Lung (tissue), 12 donors: ENCODE measurements around the gene EHD4. TPM values are rescaled to one million over a fixed set of nuclear protein-coding genes. Genes with fewer than 3 reads are reported as not detected.

Experiments
- ATAC-seq: fragments of 200-7000 bp; cut with Tn5 transposase; one replicate; pipeline ENCODE4 v1.9.1; 2020; ENCODE audit warnings: moderate number of reproducible peaks; ENCODE audit not compliant: insufficient read depth, low FRiP score
- DNase-seq, 3 donors: peaks; one replicate each; pipeline ENCODE4 v3.0.0-alpha.2; 2013 to 2017
- H3K27ac ChIP-seq, 2 donors: one replicate each; pipeline ENCODE4 v1.5.1; 2013; ENCODE audit warnings: mild to moderate bottlenecking in 2 of 2, moderate library complexity in 2 of 2, control low read depth in 1 of 2, inconsistent platforms in 1 of 2, low read depth in 1 of 2, low read length in 1 of 2
- H3K27me3 ChIP-seq, 3 donors: one replicate each; pipeline ENCODE4 v1.5.1; 2013; ENCODE audit warnings: low read length in 2 of 3; ENCODE audit not compliant: control insufficient read depth in 3 of 3, insufficient read depth in 3 of 3
- H3K36me3 ChIP-seq, 4 donors: one replicate each; pipeline ENCODE4 v1.5.1; 2013; ENCODE audit warnings: low read length in 4 of 4, mild to moderate bottlenecking in 1 of 4, moderate library complexity in 1 of 4; ENCODE audit not compliant: control insufficient read depth in 4 of 4, insufficient read depth in 4 of 4
- H3K4me1 ChIP-seq, 5 donors: one replicate each; pipeline ENCODE4 v1.5.1; 2013; ENCODE audit warnings: low read length in 5 of 5, mild to moderate bottlenecking in 2 of 5, moderate library complexity in 1 of 5; ENCODE audit not compliant: control insufficient read depth in 5 of 5, insufficient read depth in 5 of 5
- H3K4me3 ChIP-seq: one replicate; pipeline ENCODE4 v1.5.1; 2013; ENCODE audit warnings: mild to moderate bottlenecking, control low read depth, moderate library complexity
- H3K9ac ChIP-seq, 2 donors: one replicate each; pipeline ENCODE4 v1.5.1; 2013; ENCODE audit warnings: low read length in 2 of 2, control low read depth in 1 of 2; ENCODE audit not compliant: insufficient read depth in 1 of 2
- H3K9me3 ChIP-seq, 4 donors: one replicate each; pipeline ENCODE4 v1.5.1; 2013; ENCODE audit warnings: low read length in 3 of 4, mild to moderate bottlenecking in 1 of 4, moderate library complexity in 1 of 4; ENCODE audit not compliant: control insufficient read depth in 4 of 4, insufficient read depth in 3 of 4
- WGBS, 2 donors: extraction: QIAGEN DNeasy Blood & Tissue Kit; methylation state at CpG; one replicate each; pipeline ENCODE4 v1.1.7; 2013; 5-methylcytosine and 5-hydroxymethylcytosine counted together
- polyA plus RNA-seq, 2 donors: library from polyadenylated mRNA; stranded (reverse); fragments of 200-250 nt; gene quantifications; one replicate each; pipeline ENCODE4 v1.2.1, GENCODE V29; 2013
- total RNA-seq, 2 donors: library from RNA; depleted of rRNA in 1 of 2; stranded (reverse); fragments of >200 nt in 1 of 2; gene quantifications; one replicate each; pipeline ENCODE4 v1.2.1, GENCODE V29; 2014 to 2021
- TF ChIP-seq, protein P1 (sequence below): IDR thresholded peaks from 2 replicates; pipeline ENCODE4 v1.5.1; 2012; ENCODE audit warnings: mild to moderate bottlenecking; ENCODE audit errors: control extremely low read depth, extremely low read depth
- donor health status: control.
- donor health status: control.
- donor health status: Bipolar disorder and iron deficiency.
- donor health status: healthy.
- donor health status: DM: yes; HTN: yes; CAD: no.

Gene EHD4
- total and polyA plus RNA-seq, 4 donors, result 16.4 to 36.3 (median 25.9) TPM

DNA sequence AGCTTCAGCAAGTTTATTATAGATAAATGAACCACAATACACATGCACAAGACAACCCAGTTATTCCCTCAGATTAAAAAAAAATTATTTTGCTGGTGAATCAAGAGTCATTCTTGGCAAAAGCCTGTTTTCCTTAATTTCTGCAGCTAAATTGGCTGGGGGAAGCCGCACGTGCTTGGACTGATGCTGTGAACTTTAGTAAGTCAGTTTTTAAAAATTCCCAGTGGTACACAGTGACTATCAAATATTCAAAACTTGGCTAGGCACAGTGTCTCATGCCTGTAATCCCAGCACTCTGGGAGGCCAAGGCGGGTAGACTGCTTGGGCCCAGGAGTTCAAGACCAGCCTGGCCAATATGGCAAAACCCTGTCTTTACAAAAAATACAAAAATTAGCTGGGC is 23.9 kb downstream of the EHD4 start:
- Histone ChIP-seq H3K27me3 (no peaks in the 10 kb centered on the region), H3K4me1 (peaks cover 6 to 35% (median 14%) of the 10 kb centered on the region in 5 donors), H3K36me3 (peaks cover 0 to 27% (median 4%) of the 10 kb centered on the region in 4 donors), H3K9me3 (peaks cover 0 to 3% (median 0%) of the 10 kb centered on the region in 4 donors), H3K4me3 (no peak overlapping the region), H3K27ac (no peak overlapping the region), H3K9ac (no peak overlapping the region)
- TF ChIP-seq, protein P1, sequence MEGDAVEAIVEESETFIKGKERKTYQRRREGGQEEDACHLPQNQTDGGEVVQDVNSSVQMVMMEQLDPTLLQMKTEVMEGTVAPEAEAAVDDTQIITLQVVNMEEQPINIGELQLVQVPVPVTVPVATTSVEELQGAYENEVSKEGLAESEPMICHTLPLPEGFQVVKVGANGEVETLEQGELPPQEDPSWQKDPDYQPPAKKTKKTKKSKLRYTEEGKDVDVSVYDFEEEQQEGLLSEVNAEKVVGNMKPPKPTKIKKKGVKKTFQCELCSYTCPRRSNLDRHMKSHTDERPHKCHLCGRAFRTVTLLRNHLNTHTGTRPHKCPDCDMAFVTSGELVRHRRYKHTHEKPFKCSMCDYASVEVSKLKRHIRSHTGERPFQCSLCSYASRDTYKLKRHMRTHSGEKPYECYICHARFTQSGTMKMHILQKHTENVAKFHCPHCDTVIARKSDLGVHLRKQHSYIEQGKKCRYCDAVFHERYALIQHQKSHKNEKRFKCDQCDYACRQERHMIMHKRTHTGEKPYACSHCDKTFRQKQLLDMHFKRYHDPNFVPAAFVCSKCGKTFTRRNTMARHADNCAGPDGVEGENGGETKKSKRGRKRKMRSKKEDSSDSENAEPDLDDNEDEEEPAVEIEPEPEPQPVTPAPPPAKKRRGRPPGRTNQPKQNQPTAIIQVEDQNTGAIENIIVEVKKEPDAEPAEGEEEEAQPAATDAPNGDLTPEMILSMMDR, result no peak
- ATAC-seq (no peak), DNase-seq (no peak)
- WGBS, 2 donors, result 90 to 94% methylated on average over 3 of the region's 3 CpGs

DNA sequence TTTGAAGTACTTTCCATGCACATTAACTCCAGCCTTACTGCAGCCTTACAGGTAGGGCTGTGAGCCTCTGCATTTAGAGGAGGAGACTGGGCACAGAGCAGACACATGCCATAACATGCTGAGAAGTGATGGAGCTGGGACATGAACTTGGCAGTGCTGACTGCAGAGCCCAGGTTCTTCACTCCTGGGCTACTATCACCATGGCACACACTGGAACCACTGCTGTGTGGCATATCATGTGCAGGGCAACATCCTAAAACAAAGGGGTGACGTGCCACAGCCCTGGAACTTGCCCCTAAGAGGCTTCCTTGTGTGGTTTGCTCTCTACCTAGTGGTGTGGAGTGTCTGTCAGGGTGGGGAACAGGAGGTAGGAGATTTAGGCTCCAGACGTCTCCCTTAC is 25.4 kb downstream of the EHD4 start:
- no peaks in the 10 kb centered on the region for H3K27me3 ChIP-seq
- H3K4me3 ChIP-seq, result no peak overlapping the region
- DNase-seq (no peak), ATAC-seq (no peak)
- H3K9ac ChIP-seq, result no peak overlapping the region
- TF ChIP-seq, protein P1, result no peak
- peaks cover 0 to 19% (median 2%) of the 10 kb centered on the region in 4 donors for H3K36me3 ChIP-seq
- peaks cover 6 to 30% (median 14%) of the 10 kb centered on the region in 5 donors for H3K4me1 ChIP-seq
- peak overlapping the region in 1 of 2 donors; percentile 51 for H3K27ac ChIP-seq
- peaks cover 0 to 3% (median 0%) of the 10 kb centered on the region in 4 donors for H3K9me3 ChIP-seq
- WGBS, 2 donors, result 90 to 91% methylated on average over 2 of the region's 2 CpGs

DNA sequence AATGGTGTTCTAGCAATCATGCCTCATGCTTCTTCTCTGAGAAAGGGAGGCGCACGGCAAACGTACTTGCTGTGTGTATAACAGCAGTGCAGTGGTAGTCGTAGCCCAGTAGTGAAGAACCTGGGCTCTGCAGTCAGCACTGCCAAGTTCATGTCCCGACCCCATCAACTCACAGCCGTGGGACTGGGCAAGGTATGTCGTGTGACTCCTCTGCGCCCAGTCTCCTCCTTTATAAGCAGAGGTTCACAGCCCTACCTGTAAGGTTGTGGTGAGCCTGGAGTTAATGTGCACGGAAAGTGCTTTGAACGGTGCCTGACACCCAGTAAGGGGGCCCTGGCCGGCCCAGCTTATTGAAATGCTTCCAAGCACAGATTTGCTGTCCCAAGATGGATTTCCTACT is 26.6 kb downstream of the EHD4 start:
- Histone ChIP-seq H3K9ac (no peak overlapping the region), H3K27me3 (no peaks in the 10 kb centered on the region), H3K4me1 (peaks cover 5 to 23% (median 14%) of the 10 kb centered on the region in 5 donors), H3K36me3 (peaks cover 0 to 22% (median 0%) of the 10 kb centered on the region in 4 donors), H3K9me3 (peaks cover 0 to 3% (median 0%) of the 10 kb centered on the region in 4 donors), H3K4me3 (no peak overlapping the region), H3K27ac (peak overlapping the region in 1 of 2 donors; percentile 74)
- DNase-seq (no peak), ATAC-seq (no peak)
- TF ChIP-seq, protein P1, result no peak
- 84 to 93% methylated on average over 11 of the region's 11 CpGs for WGBS, 2 donors

DNA sequence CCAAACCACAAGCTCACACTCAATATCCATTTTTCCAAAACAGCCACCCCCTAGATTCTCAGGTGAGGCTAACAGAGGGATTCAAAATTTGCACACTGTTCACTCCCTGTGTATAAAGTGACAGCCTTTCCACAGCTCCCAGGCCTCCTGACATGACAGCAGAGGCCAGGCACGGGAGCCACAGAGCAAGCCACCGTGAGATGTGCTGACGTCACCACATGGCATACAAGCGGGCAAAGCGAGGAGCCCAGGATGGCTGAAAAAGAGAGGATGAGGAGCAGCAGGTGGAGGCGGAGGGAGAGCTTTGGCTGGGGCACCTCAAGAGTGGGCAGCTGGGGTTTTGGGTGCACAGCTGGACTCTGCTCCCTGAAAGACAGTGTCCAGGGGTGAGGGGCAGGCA is 27.1 kb downstream of the EHD4 start:
- no peak overlapping the region for H3K9ac ChIP-seq
- no peak for ATAC-seq
- no peaks in the 10 kb centered on the region for H3K27me3 ChIP-seq
- H3K27ac ChIP-seq, result peak overlapping the region; percentile 6 to 74
- peaks cover 0 to 3% (median 0%) of the 10 kb centered on the region in 4 donors for H3K9me3 ChIP-seq
- peaks cover 0 to 24% (median 0%) of the 10 kb centered on the region in 4 donors for H3K36me3 ChIP-seq
- WGBS, 2 donors, result 95 to 98% methylated on average over 6 of the region's 6 CpGs
- no peak for DNase-seq
- H3K4me1 ChIP-seq, result peaks cover under 1 to 21% (median 12%) of the 10 kb centered on the region in 5 donors
- TF ChIP-seq, protein P1, result no peak
- H3K4me3 ChIP-seq, result no peak overlapping the region
